NT2/D1 (cell line): ENCODE measurements around the gene FXYD1.

ENCODE experiments used
- SUZ12 ChIP-seq: IDR thresholded peaks from 2 replicates; pipeline ENCODE4 v1.6.1; 2011; ENCODE audit not compliant: insufficient read length, insufficient read depth; ENCODE audit errors: extremely low read depth
- YY1 ChIP-seq: IDR thresholded peaks from 2 replicates; pipeline ENCODE4 v1.6.1; 2011; ENCODE audit not compliant: insufficient read length, insufficient read depth
- ZNF274 ChIP-seq: IDR thresholded peaks from 2 replicates; pipeline ENCODE4 v1.6.1; 2011; ENCODE audit warnings: mild to moderate bottlenecking, low read depth, low read length

- TF ChIP-seq SUZ12 (no peak), YY1 (no peak), ZNF274 (no peak)
These were observed 10.8 kb upstream of the FXYD1 start for GRCh38 chr19:35127871-35128270.
